GM13977 (cell line): Measurements from ENCODE around the gene SRSF3.

ENCODE experiments used
- DNase-seq: peaks from one replicate; pipeline ENCODE4 v3.0.0; 2012; ENCODE audit warnings: low spot score
- in situ Hi-C: fragments of 300-500 bp; cut with MboI; formaldehyde crosslinking; loops from one replicate; pipeline ENCODE4 v1.12.0; 2022; ENCODE audit warnings: low sequenced_read_pairs, low pct_unique_long_range_greater_than_20kb, mixed read lengths, inconsistent platforms; ENCODE audit not compliant: unreplicated experiment
- TF ChIP-seq, protein P1 (sequence below): IDR thresholded peaks from 2 replicates; pipeline ENCODE4 v1.5.1; 2012; ENCODE audit warnings: mild to moderate bottlenecking, control low read depth; ENCODE audit not compliant: insufficient read depth; ENCODE audit errors: extremely low read depth, missing control alignments

The SRSF3 gene

DNA sequence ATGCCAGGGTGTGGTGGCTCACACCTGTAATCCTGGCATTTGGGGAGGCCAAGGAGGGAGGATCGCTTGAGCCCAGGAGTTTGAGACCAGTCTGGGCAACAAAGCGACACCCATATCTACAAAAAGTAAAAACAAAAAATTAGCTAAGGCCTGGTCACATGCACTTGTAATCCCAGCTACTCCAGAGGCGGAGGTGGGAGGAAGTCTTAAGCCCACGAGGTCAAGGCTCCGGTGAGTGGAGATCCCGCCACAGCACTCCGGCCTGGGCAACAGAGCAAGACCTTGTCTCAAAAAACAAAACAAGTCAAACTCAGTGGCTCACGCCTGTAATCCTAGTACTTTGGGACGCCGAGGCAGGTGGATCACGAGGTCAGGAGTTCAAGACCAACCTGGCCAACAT, 35.6 kb downstream of the SRSF3 start:
- in situ Hi-C loops = no loop called here
- TF ChIP-seq, protein P1, sequence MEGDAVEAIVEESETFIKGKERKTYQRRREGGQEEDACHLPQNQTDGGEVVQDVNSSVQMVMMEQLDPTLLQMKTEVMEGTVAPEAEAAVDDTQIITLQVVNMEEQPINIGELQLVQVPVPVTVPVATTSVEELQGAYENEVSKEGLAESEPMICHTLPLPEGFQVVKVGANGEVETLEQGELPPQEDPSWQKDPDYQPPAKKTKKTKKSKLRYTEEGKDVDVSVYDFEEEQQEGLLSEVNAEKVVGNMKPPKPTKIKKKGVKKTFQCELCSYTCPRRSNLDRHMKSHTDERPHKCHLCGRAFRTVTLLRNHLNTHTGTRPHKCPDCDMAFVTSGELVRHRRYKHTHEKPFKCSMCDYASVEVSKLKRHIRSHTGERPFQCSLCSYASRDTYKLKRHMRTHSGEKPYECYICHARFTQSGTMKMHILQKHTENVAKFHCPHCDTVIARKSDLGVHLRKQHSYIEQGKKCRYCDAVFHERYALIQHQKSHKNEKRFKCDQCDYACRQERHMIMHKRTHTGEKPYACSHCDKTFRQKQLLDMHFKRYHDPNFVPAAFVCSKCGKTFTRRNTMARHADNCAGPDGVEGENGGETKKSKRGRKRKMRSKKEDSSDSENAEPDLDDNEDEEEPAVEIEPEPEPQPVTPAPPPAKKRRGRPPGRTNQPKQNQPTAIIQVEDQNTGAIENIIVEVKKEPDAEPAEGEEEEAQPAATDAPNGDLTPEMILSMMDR = no peak

DNA sequence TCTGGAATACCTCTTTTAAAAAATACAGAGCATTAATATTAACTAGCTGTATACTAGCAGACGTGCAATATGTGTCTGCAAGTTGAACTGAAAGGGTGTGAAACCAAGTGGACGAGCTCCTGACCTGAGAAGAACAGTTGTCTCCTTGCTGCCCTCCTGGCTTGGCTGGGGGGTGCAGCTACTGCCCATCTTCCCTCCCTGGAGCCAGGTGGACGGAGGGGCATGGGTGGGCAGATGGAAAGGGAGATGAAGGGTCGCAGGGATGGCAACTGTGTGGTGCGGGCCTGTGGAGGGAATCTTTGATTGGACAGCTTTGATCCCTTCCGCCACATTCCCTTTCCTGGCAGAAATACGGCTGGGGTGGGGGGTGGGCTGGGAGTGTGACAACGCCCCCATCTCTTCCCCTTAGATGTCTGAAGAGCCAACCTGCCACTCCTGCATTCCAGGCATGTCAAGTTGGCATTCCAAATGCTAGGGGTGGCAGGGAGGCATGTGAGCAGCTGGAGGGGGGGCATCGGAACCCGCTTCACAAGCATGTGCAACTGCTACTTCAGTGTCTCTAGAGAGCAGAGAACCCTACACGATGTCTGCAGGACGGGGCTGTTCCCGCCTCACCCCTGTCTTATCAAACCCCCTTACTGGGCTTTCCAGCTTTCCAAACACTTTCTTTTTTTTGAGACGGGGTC, 37.3 kb downstream of the SRSF3 start:
- in situ Hi-C loops = no loop called here
- TF ChIP-seq, protein P1 = no peak
- no peak for DNase-seq

More for the DNA sequence above, 35.6 kb downstream of the SRSF3 start:
- DNase-seq = no peak

DNA sequence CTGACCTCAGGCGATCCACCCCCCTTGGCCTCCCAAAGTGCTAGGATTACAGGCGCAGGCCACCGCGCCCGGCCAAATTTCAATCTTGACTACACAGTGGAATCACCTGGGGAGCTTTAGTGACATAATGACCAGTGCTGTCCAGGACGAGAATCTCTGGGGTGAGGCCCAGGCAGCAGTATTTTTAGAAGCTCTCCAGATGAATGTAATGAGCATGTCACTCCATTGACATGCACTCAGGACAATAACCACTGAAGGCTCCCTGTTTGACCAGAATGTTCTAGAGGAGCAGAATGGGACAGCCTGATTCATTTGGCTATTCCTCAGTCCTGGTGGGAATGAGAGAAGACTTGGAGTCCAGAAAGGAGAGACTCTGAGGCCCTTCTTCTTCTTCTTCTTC, 39.2 kb downstream of the SRSF3 start:
- no peak for DNase-seq
- in situ Hi-C loops = no loop called here
- TF ChIP-seq, protein P1 = no peak

DNA sequence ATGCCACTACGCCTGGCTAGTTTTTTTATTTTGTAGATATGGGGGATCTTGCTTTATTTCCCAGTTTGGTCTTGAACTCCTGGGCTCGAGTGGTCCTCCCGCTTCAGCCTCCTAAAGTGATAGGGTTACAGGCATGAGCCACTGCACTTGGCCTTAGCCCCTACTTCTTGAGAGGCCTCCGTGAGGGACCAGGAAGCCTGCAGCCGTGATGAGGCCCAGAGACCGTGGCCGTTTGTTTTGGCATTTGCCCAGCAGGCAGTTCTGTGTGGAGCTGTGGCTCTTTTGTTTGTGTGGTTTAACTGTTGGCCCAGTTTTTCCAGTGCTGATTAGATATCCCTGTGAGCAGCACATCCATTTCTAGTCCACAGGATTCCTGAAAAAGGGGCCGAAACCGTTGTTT, 39.8 kb downstream of the SRSF3 start:
- no peak for DNase-seq
- TF ChIP-seq, protein P1 = no peak
- in situ Hi-C loops = no loop called here

DNA sequence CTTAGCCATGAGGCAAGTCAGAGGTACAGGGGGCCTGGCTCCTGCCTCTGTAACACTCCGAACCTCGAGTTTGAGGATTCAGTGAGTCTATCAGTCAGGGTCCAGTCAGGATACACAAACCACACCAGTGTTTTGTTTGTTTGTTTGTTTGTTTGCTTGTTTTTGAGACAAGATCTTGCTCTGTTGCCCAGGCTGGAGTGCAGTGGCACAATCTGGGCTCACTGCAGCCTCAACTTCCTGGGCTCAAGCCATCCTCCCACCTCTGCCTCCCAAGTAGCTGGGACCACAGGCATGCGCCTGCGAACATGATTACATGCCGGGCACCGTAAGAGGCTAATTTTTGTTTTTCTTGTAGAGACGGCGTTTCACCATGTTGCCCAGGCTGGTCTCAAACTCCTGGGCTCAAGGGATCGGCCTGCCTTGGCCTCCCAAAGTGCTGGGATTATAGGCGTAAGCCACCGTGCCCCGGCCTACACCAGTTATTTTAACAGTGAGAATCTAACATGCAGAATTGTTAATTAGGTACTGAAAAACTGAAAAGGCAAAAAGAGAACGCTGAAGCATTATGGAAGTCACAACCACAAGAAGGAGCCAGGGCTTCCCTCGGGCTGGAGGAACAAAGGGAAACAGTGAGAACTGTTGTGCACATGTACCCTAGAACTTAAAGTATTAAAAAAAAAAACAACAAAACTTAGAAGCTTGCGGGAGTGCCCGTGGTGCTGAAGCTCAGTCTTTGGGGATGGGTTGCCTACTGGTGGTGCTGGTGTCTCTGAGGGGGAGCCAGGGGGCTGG, 40.4 kb downstream of the SRSF3 start:
- TF ChIP-seq, protein P1 = no peak
- in situ Hi-C loops = no loop called here
- no peak for DNase-seq

DNA sequence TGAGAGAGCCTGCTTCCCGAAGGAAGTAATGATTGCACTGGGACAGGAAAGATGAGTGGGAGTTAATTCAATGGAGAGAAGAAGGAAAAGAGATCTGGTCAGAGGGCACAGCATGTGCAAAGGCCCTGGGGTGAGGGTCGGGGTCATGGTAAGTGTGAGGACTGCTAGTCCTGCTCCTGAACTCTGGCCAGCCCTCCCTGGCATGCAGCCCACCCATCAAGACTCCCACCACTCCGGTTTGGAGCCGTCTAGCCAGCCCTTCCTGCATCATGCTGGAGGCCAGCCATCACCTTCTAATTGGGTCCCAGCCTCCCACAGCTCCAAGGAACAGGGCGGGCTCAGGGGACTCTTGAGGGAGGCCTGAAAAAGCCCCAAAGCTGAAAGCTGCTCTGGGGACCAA, 42.1 kb downstream of the SRSF3 start:
- in situ Hi-C loops = no loop called here
- no peak for DNase-seq
- TF ChIP-seq, protein P1 = no peak
